Epidermal melanocyte (primary cell): ENCODE data around the gene SLC19A1.

Source experiments
- DNase-seq: peaks from one replicate; pipeline ENCODE4 v3.0.0; 2011; ENCODE audit warnings: low spot score; ENCODE audit not compliant: insufficient read length

Gene SLC19A1

GRCh38 chr21:45545236-45545570 lies 3.0 kb upstream of the SLC19A1 start:
- DNase-seq = no peak

DNA sequence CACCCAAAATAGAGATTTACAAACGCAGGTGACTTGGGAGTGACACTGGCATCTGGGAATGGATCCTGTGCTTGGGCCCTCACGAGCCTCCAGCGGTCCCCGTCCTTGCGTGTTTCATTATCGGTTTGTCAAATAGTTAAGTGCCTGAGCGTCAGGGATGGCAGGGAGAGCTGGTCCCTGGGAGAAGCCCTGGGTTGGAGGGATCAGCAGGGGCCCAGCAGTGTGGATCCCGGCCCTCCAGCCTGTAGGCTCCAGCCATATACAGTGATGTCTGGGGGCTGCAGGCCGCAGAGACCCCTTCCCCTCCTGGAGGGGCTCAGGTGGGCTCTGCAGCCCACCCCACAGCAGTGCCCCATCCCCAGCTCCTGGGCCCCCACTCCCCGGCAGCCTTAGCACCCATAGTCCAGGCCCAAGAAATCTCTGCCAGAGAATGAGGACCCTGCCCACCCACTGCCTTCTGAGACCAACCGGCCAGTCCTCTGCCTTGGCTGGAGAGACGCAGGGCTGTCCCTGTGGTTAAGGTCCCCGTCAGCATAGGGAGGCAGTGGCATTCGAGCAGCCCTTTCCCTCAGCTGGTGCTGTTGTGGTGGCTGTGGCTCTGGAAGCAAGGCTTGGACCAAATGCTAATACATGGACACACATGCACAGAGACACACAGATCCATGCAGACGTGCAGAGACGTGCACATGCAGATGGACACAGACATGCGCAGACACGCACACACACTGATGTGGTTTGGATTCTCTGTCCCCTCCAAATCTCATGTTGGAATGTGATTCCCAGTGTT lies 2.4 kb upstream of the SLC19A1 start:
- DNase-seq = no peak

DNA sequence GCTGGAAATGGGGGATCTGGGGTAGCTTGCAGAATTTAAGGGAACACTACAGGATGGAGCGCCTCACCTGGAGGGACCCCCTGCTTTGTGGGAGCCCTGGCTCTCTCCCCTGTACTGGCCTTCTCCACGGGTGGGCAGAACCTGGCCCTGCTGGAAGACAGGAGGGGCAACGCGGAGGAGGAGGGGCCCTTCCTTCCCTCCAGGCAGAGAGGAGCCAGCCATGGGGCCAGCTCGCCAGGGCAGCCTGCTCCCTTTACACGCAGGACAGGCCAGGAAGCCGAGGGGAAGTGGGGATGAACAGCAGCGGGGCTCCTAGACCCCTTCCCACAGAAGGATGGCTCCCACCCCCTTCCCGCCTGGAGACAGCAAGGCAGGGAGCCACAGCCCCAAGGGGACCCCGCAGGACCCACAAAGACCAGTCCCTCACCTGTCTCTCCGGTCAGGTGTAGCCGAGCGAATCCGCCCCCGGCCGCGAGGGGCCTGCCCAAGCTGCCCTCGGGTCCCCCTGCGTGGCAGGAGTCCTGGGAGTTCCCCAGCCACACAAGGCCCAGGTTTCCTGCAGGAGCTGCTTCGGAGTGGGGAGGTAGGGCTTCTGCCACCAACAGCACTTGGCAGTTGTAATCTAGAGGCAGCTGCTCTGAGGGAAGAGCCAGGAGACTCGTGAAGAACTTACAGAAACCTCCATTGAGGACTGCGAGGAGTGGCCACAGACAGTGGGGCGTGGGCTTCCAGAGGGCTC lies 1.6 kb upstream of the SLC19A1 start:
- no peak for DNase-seq

- no peak for DNase-seq
These were observed 1.1 kb upstream of the SLC19A1 start for GRCh38 chr21:45543371-45543709.

DNA sequence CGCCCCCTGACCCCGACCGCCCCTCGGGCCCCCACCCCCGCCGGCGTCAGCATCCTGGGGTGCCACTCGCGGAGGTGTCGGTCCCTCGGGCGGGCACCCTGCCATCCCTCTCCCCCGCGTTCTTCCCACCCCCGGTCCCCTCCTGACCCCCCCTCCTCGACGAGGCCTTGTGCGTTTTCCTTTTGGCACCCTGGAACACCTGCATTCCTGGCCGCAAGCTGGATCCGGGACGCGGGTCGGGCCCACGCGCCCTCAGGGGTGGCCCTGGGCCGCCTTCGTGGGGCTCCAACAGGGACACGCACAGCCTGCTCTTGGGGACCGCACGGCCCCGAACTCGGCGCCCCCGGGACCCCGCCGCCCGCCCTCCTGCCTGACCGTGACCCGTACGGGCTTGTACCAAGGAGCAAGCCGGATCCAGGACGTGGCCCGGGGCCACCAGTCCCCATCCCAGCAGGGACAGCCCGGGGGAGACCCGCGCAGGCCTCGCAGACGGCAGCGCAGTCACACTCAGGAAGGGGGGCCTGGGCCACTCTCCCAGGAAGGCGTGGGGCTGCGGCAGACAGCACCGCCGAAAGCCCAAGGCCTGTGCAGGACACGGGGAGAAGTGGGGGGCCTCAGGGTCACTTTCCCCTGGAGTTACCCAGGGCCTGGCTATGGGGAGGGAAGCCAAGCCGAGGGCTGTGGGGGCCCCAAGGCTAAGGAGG lies 579 bp upstream of the SLC19A1 start:
- DNase-seq = no peak

DNA sequence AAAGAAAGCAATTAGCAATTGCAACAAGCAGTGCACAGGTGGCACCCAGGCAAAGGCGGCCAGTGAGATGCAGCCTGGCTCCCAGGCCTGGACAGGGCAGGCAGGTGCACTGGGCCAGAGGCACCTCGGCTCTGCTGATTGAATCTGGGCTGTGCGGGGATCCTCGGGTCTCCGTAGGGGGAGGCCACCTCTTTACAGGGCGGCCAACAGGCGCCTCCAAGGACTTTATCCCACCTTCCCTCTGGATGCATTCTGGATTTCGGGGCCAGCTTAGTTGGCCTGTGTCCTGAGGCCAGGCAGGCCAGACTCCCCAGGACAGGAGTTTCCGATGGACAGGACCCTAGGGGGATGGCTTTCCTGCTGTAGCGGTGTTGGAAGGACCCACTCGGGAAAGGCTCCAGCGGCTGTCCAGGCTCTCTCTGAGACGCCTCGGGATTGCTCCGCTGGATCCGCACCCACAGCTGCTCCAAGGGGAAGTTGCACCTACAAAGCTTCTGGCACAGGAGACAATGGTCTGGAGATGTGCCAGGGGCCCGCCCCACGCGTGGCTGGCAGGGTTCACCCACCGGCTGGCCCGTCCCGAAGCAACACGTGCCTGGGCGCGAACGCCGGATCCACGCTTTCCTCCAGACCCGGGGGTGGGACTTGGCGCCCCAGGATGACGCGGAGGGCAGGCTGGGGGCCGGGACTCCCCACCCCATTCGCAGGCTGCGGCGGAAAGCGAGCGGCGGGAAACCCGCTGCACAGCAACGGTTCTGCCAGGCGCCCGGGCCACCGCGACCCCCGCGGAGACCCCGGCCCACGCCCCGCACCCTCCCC lies 810 bp downstream of the SLC19A1 start:
- peak; percentile 91 for DNase-seq

DNA sequence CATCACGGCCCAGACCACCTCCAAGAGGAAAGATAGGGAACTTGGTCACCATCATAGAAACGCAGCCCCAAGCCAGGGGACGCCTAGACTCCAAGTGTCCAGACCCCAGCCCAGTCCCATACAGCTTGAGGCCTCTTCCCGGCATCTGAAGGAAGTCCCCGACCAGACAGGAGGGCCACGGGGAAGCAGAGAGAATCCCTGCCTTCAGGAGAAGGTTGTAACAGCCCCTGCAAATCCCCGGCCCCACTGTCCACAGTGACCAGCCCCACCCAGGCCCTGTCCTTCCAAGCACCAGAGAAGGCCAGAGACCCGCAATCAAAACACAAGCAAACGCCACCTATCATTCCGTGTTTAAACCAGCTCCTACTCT lies 1.7 kb downstream of the SLC19A1 start:
- DNase-seq = no peak

- no peak for DNase-seq
These were observed 2.2 kb downstream of the SLC19A1 start for GRCh38 chr21:45539796-45540600.

DNA sequence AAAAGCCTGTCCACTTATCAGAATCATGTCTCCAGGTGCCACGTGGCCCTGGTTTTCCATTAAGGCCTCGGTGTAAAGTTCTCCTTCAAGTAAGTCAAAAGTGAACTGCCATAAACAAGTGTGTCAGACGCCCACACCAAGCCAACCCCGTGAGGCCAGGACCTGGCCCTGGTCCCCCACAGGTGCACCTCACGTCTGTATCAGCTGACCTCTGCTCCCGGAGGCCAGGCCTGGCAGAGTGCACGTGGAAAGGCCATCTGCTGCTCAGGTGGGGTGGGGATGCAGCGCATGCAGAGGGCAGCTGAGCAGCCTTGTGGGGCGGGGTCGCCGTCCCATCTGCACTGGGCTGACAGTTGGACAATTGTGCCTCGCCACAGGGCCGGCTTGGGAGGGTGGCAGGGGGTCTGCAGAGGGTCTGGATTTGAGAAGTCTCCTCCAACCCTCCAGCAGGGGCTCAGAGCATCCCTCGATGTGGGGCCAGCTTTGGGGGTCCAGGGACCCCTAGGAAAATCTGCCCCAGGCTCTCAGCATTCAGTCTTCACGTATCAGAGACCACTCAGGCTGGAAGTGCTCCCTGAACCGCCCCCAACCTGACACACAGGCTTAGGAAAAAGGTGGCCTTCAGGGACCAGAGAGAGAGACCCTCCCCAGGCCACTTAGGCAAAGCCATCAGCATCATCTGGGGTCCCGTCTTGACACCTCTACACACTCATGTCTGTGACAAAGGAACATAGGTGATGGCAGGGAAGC lies 3.0 kb downstream of the SLC19A1 start:
- DNase-seq = no peak

GRCh38 chr21:45538381-45539045 lies 3.7 kb downstream of the SLC19A1 start:
- no peak for DNase-seq

DNA sequence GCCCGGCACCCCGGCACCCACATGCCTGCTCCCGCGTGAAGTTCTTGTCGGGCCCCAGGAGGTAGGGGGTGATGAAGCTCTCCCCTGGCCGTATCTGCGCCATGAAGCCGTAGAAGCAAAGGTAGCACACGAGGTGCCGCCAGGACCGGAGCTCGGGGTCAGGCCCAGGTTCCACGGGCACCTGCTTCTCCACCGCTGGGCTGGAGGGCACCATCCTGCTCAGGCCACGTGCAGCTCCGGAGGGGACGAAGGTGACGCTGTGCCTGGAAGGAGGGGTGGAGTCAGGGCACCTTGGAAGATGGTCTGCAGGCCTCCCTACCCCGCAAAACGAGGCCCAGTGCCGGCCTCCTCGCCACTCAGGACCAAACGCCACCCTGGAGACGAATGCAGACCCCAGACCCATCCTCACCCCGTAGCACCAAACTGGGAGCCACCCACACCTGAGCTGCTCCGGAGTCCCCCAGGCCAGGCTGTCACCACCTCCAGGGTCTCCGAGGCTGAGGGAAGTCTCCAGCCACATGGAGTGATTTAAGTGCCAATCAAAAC lies 4.4 kb downstream of the SLC19A1 start:
- DNase-seq = no peak

GRCh38 chr21:45537111-45537745 lies 5.0 kb downstream of the SLC19A1 start:
- DNase-seq = no peak

DNA sequence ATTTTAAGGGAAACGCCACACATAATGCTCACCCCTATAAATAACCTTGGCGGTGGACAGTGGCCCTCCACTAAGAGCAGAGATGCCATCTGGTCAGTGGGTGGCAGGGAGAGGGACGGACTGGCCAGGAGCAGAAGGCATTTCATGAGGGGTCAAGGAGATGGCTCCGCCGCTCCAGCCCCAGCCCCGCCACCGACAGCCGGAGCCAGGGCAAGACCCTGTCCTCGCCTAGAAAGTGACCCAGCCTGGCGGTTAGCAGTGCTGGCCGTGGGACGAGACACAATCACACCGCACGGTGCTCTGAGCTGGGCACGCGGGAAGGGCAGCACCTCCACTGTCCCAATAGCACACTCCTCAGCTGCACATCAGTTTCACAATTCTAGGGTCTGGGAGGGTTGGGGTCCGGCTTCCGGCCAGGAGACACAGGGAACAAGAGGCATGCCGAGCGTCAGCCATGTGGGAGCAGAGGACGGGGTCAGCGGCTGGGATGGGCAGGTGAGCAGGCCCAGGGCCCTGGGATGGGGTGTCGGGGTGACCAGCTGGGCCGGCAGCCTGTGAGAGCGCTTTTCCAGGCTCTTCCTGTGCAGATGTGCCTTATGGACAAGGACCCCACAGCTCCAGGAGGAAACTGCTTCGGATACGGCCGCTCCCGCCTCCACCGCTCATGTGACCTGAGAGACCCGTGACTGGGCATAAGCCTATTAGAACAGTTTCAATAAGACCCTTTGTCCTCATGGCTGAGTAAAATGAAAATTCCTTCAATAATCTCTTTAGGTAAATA lies 5.7 kb downstream of the SLC19A1 start:
- peak; percentile 93 for DNase-seq

DNA sequence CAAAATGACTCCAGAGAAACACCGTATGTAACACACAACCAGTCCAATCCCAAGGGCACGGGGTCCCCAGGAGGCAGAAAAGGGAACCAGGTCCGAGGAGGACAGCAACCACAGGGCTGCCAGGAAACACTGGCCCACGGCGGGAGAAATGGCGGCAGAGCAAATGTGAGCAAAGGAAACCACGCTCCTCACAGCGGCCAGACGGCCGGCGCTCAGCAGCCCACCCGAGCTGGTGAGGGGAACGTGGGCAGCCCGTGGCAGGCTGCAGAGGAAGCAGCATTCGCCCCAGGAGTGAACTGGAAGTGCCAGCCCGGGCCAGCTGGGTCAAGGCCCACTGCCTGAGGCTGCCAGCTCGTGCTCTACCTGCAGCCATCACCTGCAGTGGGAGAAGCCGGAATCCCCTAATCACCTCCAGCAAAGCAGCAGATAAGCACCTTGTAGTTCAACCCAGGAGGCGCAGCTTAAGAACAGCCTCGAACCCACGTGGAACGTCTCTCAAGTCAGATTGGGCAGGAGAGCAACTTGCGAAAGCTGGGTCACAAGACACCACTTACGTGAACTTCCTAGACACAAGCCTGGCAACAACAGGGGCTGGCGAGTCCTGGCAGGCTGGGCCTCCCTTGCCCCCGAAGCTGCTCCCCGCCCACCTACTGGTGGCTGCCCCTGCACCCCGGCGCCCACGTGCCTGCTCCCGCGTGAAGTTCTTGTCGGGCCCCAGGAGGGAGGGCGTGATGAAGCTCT lies 6.7 kb downstream of the SLC19A1 start:
- DNase-seq = no peak

DNA sequence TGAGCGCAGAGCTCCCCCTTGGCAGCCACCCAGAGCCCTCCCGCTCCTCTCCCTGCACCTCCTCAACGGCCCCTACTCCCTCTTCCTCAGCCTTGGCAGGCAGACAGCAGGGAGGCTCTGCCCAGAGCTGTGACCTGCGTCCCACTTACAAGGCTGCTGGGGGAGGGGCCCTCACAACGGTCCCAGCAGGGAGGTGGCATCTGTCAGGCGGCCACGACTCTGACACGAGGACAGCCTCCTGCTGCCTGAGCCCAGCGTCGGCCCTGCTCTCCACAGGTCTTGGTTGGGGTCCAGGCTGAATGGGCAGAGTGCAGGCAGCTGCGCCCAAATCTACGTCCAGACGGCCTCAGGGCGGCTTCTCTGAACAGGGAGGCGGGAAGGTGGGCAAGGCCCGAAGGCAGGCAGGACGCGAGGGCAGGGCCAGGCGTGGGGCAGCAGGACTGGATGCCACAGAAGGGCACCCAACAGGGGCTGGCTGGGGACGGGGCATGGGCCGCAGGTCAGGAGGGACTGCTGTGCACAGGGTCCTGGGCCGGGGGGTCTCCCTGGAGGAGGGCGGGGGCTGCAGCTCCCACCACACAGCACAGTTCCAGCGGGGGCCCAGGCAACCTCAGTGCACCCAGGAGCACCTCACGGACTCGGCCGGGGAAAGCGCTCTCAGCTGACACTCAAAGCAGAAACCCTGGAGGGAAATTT lies 7.5 kb downstream of the SLC19A1 start:
- no peak for DNase-seq

- no peak for DNase-seq
These were observed 8.2 kb downstream of the SLC19A1 start for GRCh38 chr21:45533846-45534635.
